ENCODE data around the gene CCDC91. TPM values are rescaled to one million over a fixed set of nuclear protein-coding genes. Genes with fewer than 3 reads are reported as not detected.

Gene CCDC91
- total and polyA plus RNA-seq, 2 of the 4 experiments (the other 2 are of a cell fraction) = 8.6 to 14.7 TPM

GRCh38 chr12:28212182-28212581 is 21.9 kb downstream of the CCDC91 start:
- Histone ChIP-seq H3K4me2 (ENCODE audit: low read depth, low read length) (no peak overlapping the region), H2BK20ac (ENCODE audit: low read depth, low read length) (no peak overlapping the region), H4K8ac (ENCODE audit: low read depth in 2 of 2, low read length in 2 of 2) (no peak overlapping the region), H4K5ac (ENCODE audit: low read depth, low read length) (no peak overlapping the region), H3K9me3 (ENCODE audit: control insufficient read depth, insufficient read depth, low read length) (peaks cover 3% of the 10 kb centered on the region), H4K91ac (ENCODE audit: insufficient read depth, low read depth, low read length) (no peak overlapping the region), H2BK5ac (ENCODE audit: low read depth, low read length, poor library complexity, severe bottlenecking) (no peak overlapping the region), H3K27ac (ENCODE audit: insufficient read depth, low read length) (no peak overlapping the region), H3K23ac (ENCODE audit: low read depth, low read length) (no peak overlapping the region), H3K9ac (ENCODE audit: low read depth, low read length) (no peak overlapping the region), H3K56ac (ENCODE audit: extremely low read depth, insufficient read depth, low read length) (no peak overlapping the region), H4K20me1 (ENCODE audit: insufficient read depth, low read length) (no peaks in the 10 kb centered on the region), H3K14ac (replicated peaks; ENCODE audit: low read depth, low read length) (no peak overlapping the region), H3K18ac (ENCODE audit: low read depth, low read length) (no peak overlapping the region), H3K36me3 (ENCODE audit: control insufficient read depth, insufficient read depth, low read length) (peaks cover 1% of the 10 kb centered on the region; the same call in 1 of the 2 replicates), H3K4ac (ENCODE audit: low read depth, low read length) (no peak overlapping the region), H3K9me1 (ENCODE audit: insufficient read depth, low read length) (no peaks in the 10 kb centered on the region), H3K4me1 (ENCODE audit: control insufficient read depth, insufficient read depth, low read length) (no peaks in the 10 kb centered on the region), H3K27me3 (ENCODE audit: control insufficient read depth, insufficient read depth, low read length) (no peaks in the 10 kb centered on the region), H3K79me1 (ENCODE audit: low read depth in 1 of 2, low read length in 2 of 2) (peaks cover 0 to 6% of the 10 kb centered on the region in 2 experiments; a peak in 2 of 4 replicates), H2AFZ (replicated peaks; ENCODE audit: low read length, poor library complexity) (no peak overlapping the region), H2BK15ac (ENCODE audit: low read depth, low read length) (no peak overlapping the region), H2AK5ac (ENCODE audit: low read depth, low read length) (no peak overlapping the region), H2AK9ac (replicated peaks; ENCODE audit: low read depth, low read length, poor library complexity) (no peak overlapping the region), H3K4me3 (ENCODE audit: insufficient read depth, low read depth, low read length) (no peak overlapping the region), H2BK120ac (ENCODE audit: low read depth, low read length) (no peak overlapping the region)
- dilution Hi-C loops (cut with HindIII; ENCODE audit: low sequenced_read_pairs, unreplicated experiment) = no loop called here
- no peak for DNase-seq
- ATAC-seq (ENCODE audit: low read depth) = no peak
- POLR2A ChIA-PET (ENCODE audit: unreplicated experiment) = no interaction called here
- BruUV-seq (replicated peaks) = no TSS peak
- CTCF ChIA-PET = no interaction called here
- in situ Hi-C loops (cut with MboI; ENCODE audit: low sequenced_read_pairs) = no loop called here
- no peak for TF ChIP-seq RAD21 (IDR thresholded peaks at IDR 0.05; ENCODE audit: low read length)
- TF ChIP-seq ELK1 (IDR thresholded peaks at IDR 0.05; ENCODE audit: borderline replicate concordance, low read depth, low read length) = no peak
- no peak for TF ChIP-seq CHD1 (IDR thresholded peaks at IDR 0.05; ENCODE audit: low read depth, low read length)
- no peak for TF ChIP-seq NFE2L2 (IDR thresholded peaks at IDR 0.05; ENCODE audit: low read depth, low read length)
- TF ChIP-seq USF2 (IDR thresholded peaks at IDR 0.05; ENCODE audit: low read depth, low read length) = no peak
- no peak for TF ChIP-seq FOS (IDR thresholded peaks at IDR 0.05; ENCODE audit: low read depth, low read length)
- intact Hi-C loops (cut with micrococcal nuclease) = no loop called here
- WGBS, 2 experiments (ENCODE audit: extremely low coverage in 2 of 2, insufficient read length in 1 of 2) = 100% methylated on average over 1 of the region's 3 CpGs; no CpG with 5 or more reads in 1 of the 2 experiments

Data from IMR-90 (cell line).